GM12872 (cell line): ENCODE measurements around the gene ZNF627.
A peak's percentile ranks its signal among the peaks of the same experiment; 100 is the strongest.

Experiments
- CTCF ChIP-seq: IDR thresholded peaks from 3 replicates; pipeline ENCODE4 v1.5.1; 2011; ENCODE audit warnings: low read depth, mild to moderate bottlenecking, low read length, moderate library complexity; ENCODE audit not compliant: insufficient read depth

Gene ZNF627

GRCh38 chr19:11555246-11555645 lies 42.0 kb upstream of the ZNF627 start:
- no peak for TF ChIP-seq CTCF

- no peak for TF ChIP-seq CTCF
Measured at GRCh38 chr19:11556634-11557420, 40.5 kb upstream of the ZNF627 start.

DNA sequence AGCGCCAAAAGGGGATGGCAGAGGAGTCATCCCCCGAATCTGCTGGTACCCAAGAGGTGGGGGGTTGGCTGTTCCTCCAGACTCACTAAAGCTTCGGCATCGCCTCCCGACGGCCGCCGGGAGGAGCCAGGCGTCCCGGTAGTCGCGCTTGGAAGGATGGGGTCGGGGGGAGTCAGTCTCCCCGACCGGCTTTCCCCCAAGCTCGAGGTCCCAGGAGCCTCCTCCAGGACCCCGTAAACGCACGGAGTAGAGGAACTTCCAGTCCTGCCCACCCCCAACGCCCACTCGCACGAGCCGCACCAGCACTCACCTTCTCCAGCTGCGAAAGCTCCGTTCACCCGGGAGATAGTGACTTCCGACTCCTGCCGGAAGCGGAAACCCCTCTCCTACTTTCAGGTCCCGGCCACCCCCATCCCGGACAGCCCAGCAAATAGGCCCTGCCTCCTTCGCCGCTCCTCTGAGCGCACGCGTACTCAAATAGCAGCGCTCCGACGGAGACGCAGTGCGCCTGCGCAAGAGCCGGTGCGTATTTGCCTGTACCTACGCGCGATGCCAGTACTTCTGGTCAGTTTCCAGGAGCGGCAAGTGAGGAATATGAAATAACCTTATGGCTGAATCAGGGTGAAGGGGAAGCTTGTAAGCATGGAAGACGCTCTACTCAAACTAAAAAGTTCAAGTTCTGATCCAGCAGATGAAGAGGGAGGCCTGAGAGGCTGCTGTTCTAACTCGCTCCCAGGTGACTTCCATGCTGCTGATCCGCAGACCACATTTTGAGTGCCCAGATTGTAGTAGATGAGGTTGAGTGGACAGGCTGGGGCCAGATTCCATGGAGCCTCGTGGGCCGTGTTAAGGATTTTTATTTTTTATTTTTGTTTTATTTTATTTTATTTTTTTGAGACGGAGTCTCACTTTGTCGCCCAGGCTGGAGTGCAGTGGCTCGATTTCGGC lies 38.1 kb upstream of the ZNF627 start, which contains the start of gene ELOF1:
TSS of gene ELOF1 (minus strand) at position 350 of the 948 bp plus-strand sequence. CDS start 4,883 bp downstream, outside the sequence.
- peak; percentile 22; the same call in 1 of the 3 replicates for TF ChIP-seq CTCF

DNA sequence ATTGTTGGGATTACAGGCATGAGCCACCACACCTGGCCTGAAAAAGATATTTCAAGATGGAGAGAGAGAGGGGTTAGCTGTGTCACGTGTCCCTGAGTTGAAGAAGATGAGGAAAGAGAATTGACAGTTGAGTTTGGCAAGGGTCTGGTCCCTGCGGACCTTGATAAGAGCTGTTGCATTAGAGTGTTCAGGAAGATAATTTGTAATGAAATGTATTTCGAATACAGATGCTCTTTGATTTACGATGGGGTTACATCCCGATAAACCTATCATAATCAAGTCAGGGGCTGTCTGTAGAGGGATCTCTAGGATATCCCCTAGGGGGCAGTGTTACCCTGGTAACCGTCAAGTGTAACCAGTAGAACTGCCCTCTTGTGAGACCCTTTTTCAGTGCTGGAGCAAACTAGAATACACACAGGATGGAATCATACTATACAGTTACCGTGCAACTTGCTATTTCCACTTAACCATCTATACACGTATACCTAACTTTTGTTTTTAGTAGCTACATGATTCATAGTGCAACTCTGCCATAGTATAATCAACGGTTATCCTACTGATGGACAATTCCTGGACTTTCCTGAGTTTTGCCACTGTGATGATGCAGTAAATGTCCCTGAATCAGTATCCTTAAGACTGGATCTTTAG lies 36.8 kb upstream of the ZNF627 start:
- peak; percentile 79 for TF ChIP-seq CTCF

- no peak for TF ChIP-seq CTCF
Measured at GRCh38 chr19:11563532-11563931, 33.8 kb upstream of the ZNF627 start.

GRCh38 chr19:11566164-11566563 lies 31.1 kb upstream of the ZNF627 start:
- TF ChIP-seq CTCF, result no peak

- no peak for TF ChIP-seq CTCF
Measured at GRCh38 chr19:11570039-11570462, 27.2 kb upstream of the ZNF627 start.
